Measurements from ENCODE around the gene ITGA7.

The ITGA7 gene

DNA sequence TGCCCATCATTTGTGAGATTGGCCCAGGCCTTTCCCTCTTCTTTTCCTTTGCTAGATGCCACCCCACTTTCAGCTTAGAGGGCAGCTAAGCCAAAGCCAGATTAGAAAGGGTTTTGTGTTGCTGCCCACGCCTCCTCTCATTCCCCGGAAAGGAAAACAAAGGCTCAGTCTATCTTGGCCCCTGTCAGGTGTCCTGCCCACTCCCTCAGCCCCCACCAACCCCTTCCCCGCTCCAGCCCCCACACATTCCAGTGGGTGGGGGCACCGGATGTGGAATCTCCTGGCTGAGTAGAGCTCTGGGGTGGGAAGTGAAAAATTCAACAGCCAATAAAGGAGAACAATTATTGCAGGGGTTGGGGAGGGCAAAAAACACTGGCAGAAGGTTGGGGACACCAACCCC is 10.3 kb upstream of the ITGA7 start:
- FAIRE-seq: no peak

GRCh38 chr12:55717011-55718007 is 9.6 kb upstream of the ITGA7 start:
- no peak for FAIRE-seq

- no peak for FAIRE-seq
Observed at GRCh38 chr12:55716582-55716957, 8.9 kb upstream of the ITGA7 start.

DNA sequence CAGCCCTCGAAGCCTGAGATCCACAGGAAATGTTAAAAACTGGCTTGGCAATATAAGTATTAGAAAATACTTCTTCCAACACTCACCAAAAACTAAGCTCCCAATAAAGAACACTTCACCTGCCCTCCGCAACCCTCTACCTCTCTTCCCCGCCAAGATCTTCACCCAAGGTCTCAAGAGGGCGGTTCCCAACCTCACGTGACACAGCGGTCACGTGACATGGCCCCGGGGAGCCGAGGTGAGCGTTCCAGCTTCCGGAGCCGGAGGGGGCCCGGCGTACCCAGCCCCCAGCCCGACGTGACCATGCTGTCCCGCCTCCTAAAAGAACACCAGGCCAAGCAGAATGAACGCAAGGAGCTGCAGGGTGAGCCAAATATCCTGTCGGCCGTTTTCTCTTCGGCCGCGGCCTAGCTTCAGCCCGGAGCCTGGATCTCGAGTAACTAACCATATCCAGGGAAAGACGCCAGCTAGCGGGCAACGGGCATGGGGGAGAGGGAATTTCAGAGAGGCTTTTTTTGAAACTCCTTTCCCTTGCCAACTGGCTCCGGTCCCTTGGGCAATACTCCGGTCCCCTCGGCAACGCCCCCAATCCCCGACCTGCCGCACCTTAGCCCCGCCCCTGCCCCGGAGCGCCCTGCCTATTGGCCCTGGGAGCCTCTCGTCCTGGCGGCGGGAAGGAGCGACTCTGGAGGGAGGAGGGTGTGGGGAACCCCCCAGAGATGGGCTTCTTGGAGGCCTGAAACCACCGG is 8.3 kb upstream of the ITGA7 start, which contains the start of gene BLOC1S1:
BLOC1S1 (plus strand) TSS at position 214 of the 749 bp plus-strand sequence; CDS start at position 220, 6 bp downstream.
- no peak for FAIRE-seq

DNA sequence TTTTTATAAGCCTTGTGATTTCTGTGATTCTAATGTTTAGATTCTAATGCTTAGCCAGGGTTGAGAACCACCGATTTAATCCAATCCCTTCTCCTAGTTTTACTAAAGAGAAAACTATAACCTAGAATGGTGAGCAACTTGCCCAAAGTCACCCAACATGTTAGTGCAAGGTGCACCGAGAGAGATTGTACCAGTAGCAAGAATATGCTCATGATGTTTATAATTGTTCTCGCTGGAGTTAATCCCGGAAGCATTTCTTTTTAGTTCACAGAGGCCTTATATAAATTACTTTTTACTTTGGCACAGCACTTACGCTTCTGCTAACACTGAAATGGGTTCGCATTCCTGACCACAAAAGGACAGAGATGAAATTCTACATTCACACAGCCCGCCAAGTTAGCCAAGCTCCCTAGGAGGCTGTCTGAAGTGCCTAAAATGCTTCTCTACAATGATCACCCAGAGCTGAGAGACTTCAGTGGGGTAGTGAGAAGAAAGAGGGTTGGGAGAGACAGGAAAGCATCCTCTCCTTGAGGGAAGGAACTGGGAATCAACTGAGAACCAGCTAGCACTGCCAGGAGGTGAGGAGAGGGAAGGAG is 7.6 kb upstream of the ITGA7 start:
- no peak for FAIRE-seq

GRCh38 chr12:55713721-55714120 is 6.0 kb upstream of the ITGA7 start:
- no peak for FAIRE-seq

GRCh38 chr12:55712700-55713415 is 5.2 kb upstream of the ITGA7 start:
- FAIRE-seq: no peak

DNA sequence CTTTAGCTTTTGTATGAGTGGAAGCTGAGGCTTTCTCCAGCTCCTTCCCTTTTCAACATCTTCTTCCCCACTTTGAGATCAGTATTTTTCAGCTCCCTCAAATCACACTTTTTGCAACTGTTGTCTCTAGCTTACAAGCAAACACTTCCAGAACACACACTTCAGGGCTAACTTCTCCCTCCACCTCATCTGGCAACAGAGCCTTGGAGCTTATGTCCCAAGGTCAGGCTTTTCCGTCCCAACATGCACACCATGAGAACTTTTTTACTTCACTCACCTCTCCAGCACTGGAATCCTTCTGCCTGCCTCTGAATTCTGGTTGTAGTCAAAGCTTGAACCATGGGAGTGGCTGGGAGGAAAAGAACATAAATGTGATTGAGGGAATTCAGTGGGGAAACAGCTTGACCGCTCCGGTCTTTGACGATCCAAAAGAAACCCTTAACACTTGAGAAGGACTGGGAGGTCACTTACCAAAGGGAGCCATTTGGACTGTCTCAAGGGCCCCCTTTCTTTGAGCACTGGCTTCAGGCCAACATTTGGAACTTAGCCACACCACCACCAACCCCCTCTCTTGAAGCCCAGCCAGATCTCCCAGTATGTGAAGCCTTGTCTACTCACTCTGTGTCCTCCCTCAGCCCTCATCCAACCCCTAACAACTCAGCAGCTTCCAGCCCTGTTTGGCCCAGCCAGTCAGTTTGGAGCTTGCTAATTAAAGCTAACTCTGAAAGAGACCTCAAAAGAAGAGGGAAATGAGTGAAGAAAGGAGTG is 4.3 kb upstream of the ITGA7 start:
- FAIRE-seq: no peak

DNA sequence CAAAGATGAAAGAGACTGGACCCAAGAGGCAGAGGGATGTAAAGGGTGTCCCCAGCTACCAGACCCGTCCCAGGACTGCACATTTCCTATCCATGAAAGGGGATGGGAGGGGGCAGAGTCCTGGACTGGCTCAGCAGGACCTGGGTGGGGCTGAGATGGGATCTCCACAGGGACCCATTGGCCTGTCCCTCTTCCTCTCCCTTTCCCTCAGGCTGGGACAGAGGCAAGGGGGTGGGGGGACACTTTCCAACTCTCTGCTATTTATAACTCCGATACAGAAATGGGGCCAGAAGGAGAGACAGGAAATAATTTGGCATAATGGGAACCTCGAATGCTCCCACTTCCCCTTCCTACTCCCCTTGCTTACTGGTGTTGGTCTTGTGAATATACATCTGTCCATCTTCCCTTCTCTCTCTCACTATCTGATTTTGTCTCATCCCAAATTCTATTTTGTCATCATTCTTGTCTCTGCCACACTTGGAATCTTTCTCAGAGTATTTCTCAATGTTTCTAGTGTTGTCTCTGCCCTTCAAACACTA is 1.1 kb upstream of the ITGA7 start:
- no peak for FAIRE-seq

DNA sequence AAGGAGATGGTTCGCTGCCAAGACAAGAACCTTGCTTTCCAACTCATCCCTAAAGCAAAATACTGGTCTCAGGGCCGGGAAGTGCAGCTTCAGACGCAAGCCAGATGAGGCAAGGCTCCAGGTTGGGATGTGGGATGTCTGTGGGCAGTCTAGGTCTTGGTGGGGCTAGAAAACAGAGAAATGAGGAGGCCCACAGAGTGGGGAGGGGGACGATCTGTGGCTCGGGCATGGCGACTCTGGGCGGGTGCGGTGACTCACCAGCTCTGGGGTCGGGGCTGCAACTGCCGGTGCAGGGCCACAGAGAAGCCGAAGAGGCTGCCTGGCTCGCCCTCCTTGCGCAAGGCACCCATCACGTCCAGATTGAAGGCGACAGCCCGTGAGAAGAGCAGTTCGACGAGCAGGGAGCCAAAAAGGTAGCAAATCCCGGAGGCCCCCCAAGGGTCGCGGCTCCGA is 459 bp downstream of the ITGA7 start:
- FAIRE-seq: no peak

DNA sequence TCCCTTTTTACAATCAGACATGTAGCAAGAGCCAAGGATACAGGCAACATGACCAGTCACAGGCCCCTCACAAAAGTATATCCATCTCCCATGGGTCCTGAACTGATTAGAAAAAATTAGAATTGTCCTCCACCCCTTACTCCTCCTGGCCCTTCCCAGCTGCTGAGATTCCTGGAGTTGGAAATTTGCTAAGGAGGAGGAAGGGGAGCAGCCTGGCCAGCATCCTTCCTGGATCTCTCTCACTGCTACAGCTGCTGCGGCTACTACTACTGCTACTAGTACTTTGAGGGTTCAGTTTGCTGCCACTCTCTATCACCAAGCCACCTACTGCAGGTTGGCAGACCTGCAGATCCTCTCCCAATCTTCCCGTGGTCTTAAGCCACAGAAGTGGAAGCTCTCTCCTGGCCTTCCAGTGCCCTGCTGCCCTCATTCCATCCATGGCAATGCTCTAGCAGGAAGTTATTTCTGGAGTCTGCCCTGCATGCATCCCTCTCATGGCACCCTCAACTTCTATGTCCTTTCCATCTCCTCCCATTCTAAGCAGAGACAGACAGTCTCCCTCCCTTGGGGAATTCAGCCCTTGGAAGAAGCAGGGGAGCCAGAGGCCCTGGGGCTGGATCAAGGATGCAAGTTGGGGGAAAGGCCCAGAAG is 1.0 kb downstream of the ITGA7 start:
- no peak for FAIRE-seq

DNA sequence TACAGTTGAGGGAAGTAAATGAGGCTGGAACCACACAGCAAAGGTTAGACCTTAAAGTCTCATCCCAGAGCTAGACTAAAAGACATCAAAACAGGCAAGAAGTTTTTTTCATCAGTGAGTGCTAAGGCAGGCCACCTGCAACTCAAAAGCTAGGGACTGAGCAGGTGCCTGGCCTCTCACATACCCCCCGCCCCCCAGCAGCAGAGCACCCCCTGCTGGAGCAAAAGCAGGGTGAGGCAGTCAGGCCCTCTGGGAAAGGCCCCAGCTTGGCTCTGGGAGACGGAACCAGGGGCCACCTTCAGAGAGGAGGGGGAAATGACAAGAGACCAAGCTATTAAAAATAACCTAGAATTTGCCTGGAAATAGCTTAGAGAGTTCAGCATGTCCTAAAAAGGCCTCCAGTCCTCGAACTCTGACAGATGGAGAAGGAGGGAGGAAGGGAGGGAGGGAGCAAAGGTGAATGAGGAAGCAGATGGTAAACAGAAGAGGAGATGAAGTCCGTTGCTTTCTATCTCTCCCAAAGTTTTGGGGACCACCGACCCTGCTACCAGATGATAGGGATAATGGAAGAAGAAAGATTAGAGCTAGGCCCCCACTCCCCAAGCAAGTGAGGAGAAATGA is 1.8 kb downstream of the ITGA7 start:
- no peak for FAIRE-seq

DNA sequence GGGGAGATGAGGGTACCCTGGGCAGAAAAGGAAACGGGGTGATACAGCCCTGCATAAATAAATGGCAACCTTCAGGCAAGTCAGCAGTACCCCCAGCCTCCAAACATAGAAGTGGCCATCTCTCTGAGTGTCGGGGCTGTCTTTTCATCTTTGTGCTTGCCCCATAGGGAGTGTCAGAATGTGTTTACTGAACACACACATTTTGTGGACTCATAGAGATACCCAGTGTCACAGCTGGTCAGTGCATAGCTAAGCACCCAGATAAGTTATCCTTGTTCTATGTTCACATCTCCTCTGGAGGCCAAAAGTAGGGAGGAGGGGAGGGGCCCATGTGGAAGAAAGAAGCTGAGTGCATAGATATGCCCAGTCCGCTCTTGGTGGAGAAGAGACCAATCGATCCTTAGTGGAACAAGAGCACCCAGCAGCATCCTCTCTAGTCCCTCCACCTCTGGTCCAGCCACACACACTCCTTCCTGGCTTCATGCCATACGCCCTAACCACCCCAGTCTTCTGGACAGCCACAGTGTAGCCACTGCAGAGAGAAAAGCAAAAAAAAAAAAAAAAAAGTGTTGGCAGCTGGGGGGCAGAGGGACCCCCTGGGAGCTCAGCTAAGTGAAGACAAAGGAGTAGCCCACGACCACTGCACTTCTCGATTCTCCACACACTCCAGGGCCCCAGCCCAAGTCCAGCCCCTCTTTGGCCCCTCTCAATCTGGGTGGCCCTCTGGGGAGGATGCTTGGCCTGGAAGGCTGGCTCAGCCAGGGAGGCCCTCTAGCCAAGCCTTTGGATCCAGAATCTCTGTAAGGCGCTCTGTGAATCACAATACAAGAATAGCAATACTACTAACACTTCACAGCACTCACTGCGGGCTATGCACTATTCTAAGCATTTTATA is 2.6 kb downstream of the ITGA7 start:
- no peak for FAIRE-seq

- no peak for FAIRE-seq
Observed at GRCh38 chr12:55703901-55704761, 3.6 kb downstream of the ITGA7 start.

GRCh38 chr12:55703288-55703687 is 4.4 kb downstream of the ITGA7 start:
- no peak for FAIRE-seq

- no peak for FAIRE-seq
Observed at GRCh38 chr12:55702861-55703260, 4.8 kb downstream of the ITGA7 start.

- no peak for FAIRE-seq
Observed at GRCh38 chr12:55700255-55701018, 7.3 kb downstream of the ITGA7 start.

All from A204.1 (cell line).